BJ (cell line): Measurements from ENCODE around the gene TEK. TPM values are rescaled to one million over a fixed set of nuclear protein-coding genes. Genes with fewer than 3 reads are reported as not detected.
A peak's percentile ranks its signal among the peaks of the same experiment; 100 is the strongest.

Experiments
- CTCF ChIA-PET: fragments of 350-600 bp; formaldehyde crosslinking; extraction: SDS; loops from one replicate; lab custom pipeline; 2021; ENCODE audit warnings: antibody characterized with exemption, inconsistent platforms; lab: Yijun Ruan, JAX
- POLR2A ChIA-PET: fragments of 300-600 bp; sonication (Branson Sonifier 250); formaldehyde crosslinking; extraction: SDS; loops from one replicate; lab custom pipeline; 2021; ENCODE audit warnings: antibody characterized with exemption; lab: Charles Lee
- DNase-seq: peaks from one replicate; pipeline ENCODE4 v3.0.0-alpha.2; 2011; ENCODE audit warnings: low read depth
- H3K27me3 ChIP-seq: 2 replicates; pipeline ENCODE4 v1.6.0; 2011; ENCODE audit warnings: low read length; ENCODE audit not compliant: control insufficient read depth, insufficient read depth
- H3K36me3 ChIP-seq: 2 replicates; pipeline ENCODE4 v1.5.1; 2011; ENCODE audit warnings: low read length; ENCODE audit not compliant: control insufficient read depth, insufficient read depth
- H3K4me3 ChIP-seq: 2 replicates; pipeline ENCODE4 v1.5.1; 2011; ENCODE audit warnings: low read depth, mild to moderate bottlenecking, control low read depth, low read length
- CTCF ChIP-seq: IDR thresholded peaks from 2 replicates; pipeline ENCODE4 v1.5.1; 2011; ENCODE audit warnings: low read depth, mild to moderate bottlenecking, control low read depth, inconsistent platforms, low read length, moderate library complexity; ENCODE audit not compliant: insufficient read depth
- polyA plus RNA-seq: library from polyadenylated mRNA; depleted of rRNA; stranded (reverse); fragments of >200 nt; gene quantifications from 2 replicates; pipeline ENCODE4 v1.2.3, GENCODE V29; 2011

The TEK gene
- polyA plus RNA-seq, 1 experiment: 0.60 TPM

DNA sequence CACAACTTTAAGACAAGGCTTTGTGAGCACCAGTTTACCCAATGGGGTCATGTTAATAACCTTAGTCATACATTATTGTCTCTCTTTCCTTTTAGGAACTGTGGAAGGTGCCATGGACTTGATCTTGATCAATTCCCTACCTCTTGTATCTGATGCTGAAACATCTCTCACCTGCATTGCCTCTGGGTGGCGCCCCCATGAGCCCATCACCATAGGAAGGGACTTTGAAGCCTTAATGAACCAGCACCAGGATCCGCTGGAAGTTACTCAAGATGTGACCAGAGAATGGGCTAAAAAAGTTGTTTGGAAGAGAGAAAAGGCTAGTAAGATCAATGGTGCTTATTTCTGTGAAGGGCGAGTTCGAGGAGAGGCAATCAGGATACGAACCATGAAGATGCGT is 48.7 kb downstream of the TEK start:
- DNase-seq: no peak
- TF ChIP-seq CTCF: no peak
- Histone ChIP-seq H3K36me3 (no peaks in the 10 kb centered on the region), H3K27me3 (no peaks in the 10 kb centered on the region), H3K4me3 (no peak overlapping the region)
- ChIA-PET CTCF (interaction anchor here (1.2 kb wide), 1 partner anchor 16 kb away, joined by 3 read pairs; no protein-coding TSS in a partner anchor), POLR2A (no interaction called here)

GRCh38 chr9:27160636-27161035 is 51.6 kb downstream of the TEK start:
- H3K27me3 ChIP-seq: no peaks in the 10 kb centered on the region; the same call in 1 of the 2 replicates
- no peak overlapping the region for H3K4me3 ChIP-seq
- TF ChIP-seq CTCF: no peak
- no peak for DNase-seq
- ChIA-PET POLR2A (no interaction called here), CTCF (interaction anchor here (1.0 kb wide), 2 partner anchors 8 kb away, joined by 3 read pairs; no protein-coding TSS in a partner anchor)
- no peaks in the 10 kb centered on the region for H3K36me3 ChIP-seq

- DNase-seq: peak; percentile 40
- H3K36me3 ChIP-seq: no peaks in the 10 kb centered on the region
- ChIA-PET POLR2A (interaction anchor here (0.6 kb wide), 1 partner anchor 19 kb away, joined by 3 read pairs; no protein-coding TSS in a partner anchor), CTCF (interaction anchor here (1.5 kb wide), 1 partner anchor 10 kb away, joined by 3 read pairs; no protein-coding TSS in a partner anchor)
- no peaks in the 10 kb centered on the region; the same call in 1 of the 2 replicates for H3K27me3 ChIP-seq
- H3K4me3 ChIP-seq: no peak overlapping the region
- TF ChIP-seq CTCF: no peak
These were observed 53.0 kb downstream of the TEK start for GRCh38 chr9:27162045-27162444.

DNA sequence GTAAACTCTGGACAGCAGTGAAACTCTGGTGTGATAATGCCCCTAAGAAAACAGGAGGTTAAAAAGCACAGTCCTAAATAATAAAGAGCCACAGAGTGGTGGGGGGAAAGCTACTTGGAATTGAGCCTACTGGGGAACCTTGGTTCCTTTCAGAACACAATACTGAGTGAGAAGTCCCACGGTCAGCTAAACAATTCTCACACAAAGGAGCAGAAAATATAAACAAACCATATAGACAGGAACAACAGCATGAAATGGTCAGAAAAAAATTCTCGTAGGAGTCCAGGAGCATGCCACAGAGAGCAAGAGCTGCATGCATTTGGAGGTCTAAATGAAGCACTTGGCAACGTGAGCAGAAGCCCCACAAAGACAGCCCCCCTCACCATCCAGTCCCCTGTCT is 56.0 kb downstream of the TEK start:
- no peak for DNase-seq
- ChIA-PET CTCF (no interaction called here), POLR2A (no interaction called here)

DNA sequence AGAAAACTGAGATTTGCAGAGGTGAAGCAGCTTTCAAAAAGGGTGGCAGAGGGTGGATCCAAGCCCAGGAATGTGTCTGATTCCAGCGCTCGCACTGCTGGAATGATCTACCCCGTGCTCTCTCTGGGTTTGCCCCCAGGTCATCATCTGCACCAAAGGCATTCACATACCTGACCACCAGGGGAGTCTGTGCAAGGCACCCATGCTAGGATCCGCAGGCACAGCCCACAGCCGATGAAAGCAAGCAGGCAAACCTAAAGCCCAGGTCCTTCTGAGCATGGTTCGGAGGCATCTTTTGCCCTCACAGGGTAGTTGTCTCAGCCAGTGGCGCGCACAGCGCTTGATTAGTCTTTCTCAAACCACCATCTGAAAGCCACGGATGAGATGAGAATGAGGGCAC is 56.6 kb downstream of the TEK start:
- ChIA-PET POLR2A (no interaction called here), CTCF (no interaction called here)
- no peaks in the 10 kb centered on the region for H3K36me3 ChIP-seq
- no peaks in the 10 kb centered on the region; the same call in 1 of the 2 replicates for H3K27me3 ChIP-seq
- no peak for DNase-seq
- TF ChIP-seq CTCF: no peak
- no peak overlapping the region for H3K4me3 ChIP-seq

More for the DNA sequence above, 56.0 kb downstream of the TEK start:
- H3K27me3 ChIP-seq: no peaks in the 10 kb centered on the region; the same call in 1 of the 2 replicates
- no peak for TF ChIP-seq CTCF
- H3K36me3 ChIP-seq: no peaks in the 10 kb centered on the region
- no peak overlapping the region for H3K4me3 ChIP-seq
